ENCODE measurements around the gene ZNF169. TPM values are rescaled to one million over a fixed set of nuclear protein-coding genes. Genes with fewer than 3 reads are reported as not detected.
"Not testable (repeated sequence)": the region's sequence is repeated elsewhere in the genome, so short reads cannot be mapped to it uniquely, and the experiment has no call there.

The ZNF169 gene
- total and polyA plus RNA-seq, 2 of the 8 experiments (the other 6 are each of a cell fraction or from before 2014, with no cell fraction given): 7.0 to 9.0 TPM

DNA sequence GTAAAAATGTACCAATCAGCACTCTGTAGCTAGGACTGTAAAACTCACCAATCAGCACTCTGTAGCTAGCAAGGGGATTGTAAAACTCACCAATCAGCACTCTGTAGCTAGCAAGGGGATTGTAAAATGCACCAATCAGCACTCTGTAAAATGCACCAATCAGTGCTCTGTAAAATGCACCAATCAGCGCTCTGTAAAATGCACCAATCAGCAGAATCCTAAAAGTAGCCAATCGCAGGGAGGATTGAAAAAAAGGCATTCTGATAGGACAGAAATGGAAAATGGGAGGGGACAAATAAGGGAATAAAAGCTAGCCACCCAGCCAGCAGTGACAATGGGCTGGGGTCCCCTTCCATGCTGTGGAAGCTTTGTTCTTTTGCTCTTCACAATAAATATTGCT lies 33.7 kb upstream of the ZNF169 start:
- H3K23ac ChIP-seq (ENCODE audit: insufficient read length); H2BK5ac ChIP-seq (ENCODE audit: low read depth, low read length); H3K4ac ChIP-seq (replicated peaks; ENCODE audit: insufficient read length, low read depth, low read length); H3K56ac ChIP-seq (replicated peaks; ENCODE audit: insufficient read length, low read depth, low read length); H2BK15ac ChIP-seq (ENCODE audit: low read length); POLR2A ChIA-PET (ENCODE audit: partially characterized antibody); H3K9me3 ChIP-seq (ENCODE audit: insufficient read depth in 2 of 2, low read depth in 1 of 2, low read length in 1 of 2); H2AK5ac ChIP-seq (ENCODE audit: low read depth, low read length); H2BK20ac ChIP-seq (ENCODE audit: low read length); H3K36me3 ChIP-seq (ENCODE audit: control insufficient read depth in 2 of 4, insufficient read depth in 4 of 4, low read length in 3 of 4); H4K91ac ChIP-seq (replicated peaks; ENCODE audit: insufficient read length, low read length); H2AFZ ChIP-seq (ENCODE audit: low read length); H3K4me2 ChIP-seq (ENCODE audit: insufficient read depth in 1 of 2, low read depth in 2 of 2, low read length in 2 of 2); H3K79me2 ChIP-seq (ENCODE audit: control insufficient read depth in 1 of 2, insufficient read depth in 2 of 2, low read length in 2 of 2); H3K23me2 ChIP-seq (ENCODE audit: low read depth, low read length); H2BK12ac ChIP-seq (ENCODE audit: low read depth, low read length); H3K9ac ChIP-seq (replicated peaks in 1 of 4; ENCODE audit: extremely low read depth in 1 of 4, low read depth in 3 of 4, low read length in 3 of 4); DNase-seq (ENCODE audit: low read depth in 1 of 2, low spot score in 2 of 2); H2BK120ac ChIP-seq (replicated peaks; ENCODE audit: low read depth, low read length); H3K18ac ChIP-seq (ENCODE audit: extremely low read depth, low read length); H3K4me1 ChIP-seq (replicated peaks in 1 of 4; ENCODE audit: control insufficient read depth in 3 of 4, insufficient read depth in 4 of 4, low read length in 3 of 4); H3K79me1 ChIP-seq (ENCODE audit: low read depth, low read length); FAIRE-seq; H4K8ac ChIP-seq (ENCODE audit: extremely low read depth, insufficient read depth, low read length); H4K5ac ChIP-seq (ENCODE audit: insufficient read length, low read depth, low read length); H4K20me1 ChIP-seq (replicated peaks in 1 of 2; ENCODE audit: control insufficient read depth in 1 of 2, insufficient read depth in 2 of 2, low read length in 2 of 2); H3K4me3 ChIP-seq (ENCODE audit: extremely low read depth in 1 of 4, insufficient read depth in 2 of 4, low read depth in 3 of 4, low read length in 4 of 4); H3K14ac ChIP-seq (ENCODE audit: insufficient read length); H3K27me3 ChIP-seq (replicated peaks in 1 of 4; ENCODE audit: control insufficient read depth in 3 of 4, extremely low read depth in 1 of 4, insufficient read depth in 3 of 4, low read length in 3 of 4); H3K27ac ChIP-seq (ENCODE audit: low read depth, low read length): not testable (repeated sequence)
- WGBS, 2 experiments (ENCODE audit: extremely low coverage in 1 of 2, insufficient coverage in 1 of 2, insufficient read length in 1 of 2, insufficient replicate concordance in 2 of 2, low coverage in 1 of 2, low lambda C conversion rate in 2 of 2, missing lambda C conversion rate in 1 of 2): 93% methylated on average over 2 of the region's 2 CpGs; no CpG with 5 or more reads in 1 of the 2 experiments
- CTCF ChIA-PET (ENCODE audit: partially characterized antibody): interaction anchor here (0.6 to 1.1 kb wide), 3 partner anchors 9 to 160 kb away, joined by 3 to 4 read pairs (median 4); no protein-coding TSS in a partner anchor

Data from H1 (cell line).